HepG2 (cell line): ENCODE results near the gene HOXC10. TPM values are rescaled to one million over a fixed set of nuclear protein-coding genes. Genes with fewer than 3 reads are reported as not detected.

Experiments
- ATAC-seq: fragments of 200-7000 bp; cut with Tn5 transposase; 3 replicates; pipeline ENCODE4 v1.9.1; 2020; ENCODE audit warnings: mild to moderate bottlenecking, moderate library complexity
- BruUV-seq: library from RNA; stranded (reverse); fragments of 400-500 nt; replicated peaks from 2 replicates; lab custom pipeline; 2021; lab: Mats Ljungman, UMichigan
- CTCF ChIA-PET: fragments of 300-600 bp; formaldehyde crosslinking; extraction: SDS; loops from one replicate; lab custom pipeline; 2021; ENCODE audit warnings: low total read pairs, inconsistent platforms, low intra/inter-chr PET ratio; lab: Yijun Ruan, JAX
- POLR2A ChIA-PET: fragments of 350-600 bp; sonication (Branson Sonifier 250); formaldehyde crosslinking; loops from one replicate; lab custom pipeline; 2020; ENCODE audit warnings: antibody characterized with exemption, inconsistent platforms; lab: Yijun Ruan, JAX
- DNase-seq: peaks from one replicate; pipeline ENCODE4 v3.0.0-alpha.2; 2015; ENCODE audit warnings: low spot score
- FAIRE-seq: peaks from 3 replicates; lab custom pipeline; 2011; peaks lifted over from hg19 to GRCh38; lab: Jason Lieb, UNC
- H2AFZ ChIP-seq: one replicate; pipeline ENCODE4 v1.6.1; 2011; ENCODE audit warnings: low read length, inconsistent platforms
- H3K27ac ChIP-seq: fragments of 300-600 bp; 3 replicates; pipeline ENCODE4 v1.8.0; 2011; ENCODE audit warnings: mixed run types, mild to moderate bottlenecking, mixed read lengths, low read length, inconsistent platforms; ENCODE audit not compliant: insufficient read depth; ENCODE audit errors: extremely low read length
- H3K27me3 ChIP-seq, 2 experiments: fragments of 200-600 bp in 1 of 2; 2 replicates in 1 of 2; 3 replicates in 1 of 2; pipeline versions ENCODE4 v1.6.0 to v1.8.0; 2011; ENCODE audit warnings: low read length in 2 of 2, mild to moderate bottlenecking in 2 of 2, moderate library complexity in 2 of 2, inconsistent platforms in 1 of 2; ENCODE audit not compliant: insufficient read depth in 2 of 2, control insufficient read depth in 1 of 2
- H3K36me3 ChIP-seq, 2 experiments: fragments of 200-600 bp in 1 of 2; replicated peaks in 1 of 2; 2 replicates in 1 of 2; 3 replicates in 1 of 2; pipeline versions ENCODE4 v1.5.1 to v1.8.0; 2011; ENCODE audit warnings: low read length in 2 of 2, inconsistent platforms in 1 of 2; ENCODE audit not compliant: insufficient read depth in 2 of 2, control insufficient read depth in 1 of 2
- H3K4me1 ChIP-seq: 2 replicates; pipeline ENCODE4 v1.5.1; 2012; ENCODE audit warnings: low read length, inconsistent platforms; ENCODE audit not compliant: insufficient read depth
- H3K4me2 ChIP-seq: 2 replicates; pipeline ENCODE4 v1.6.0; 2011; ENCODE audit warnings: low read depth, low read length, inconsistent platforms
- H3K4me3 ChIP-seq, 3 experiments: fragments of 200-600 bp in 1 of 3; sonication (generic), shearing (Covaris generic) in 1 of 3; replicated peaks in 1 of 3; 2 replicates each; pipeline ENCODE4 v1.5.1; 2011 to 2016; ENCODE audit warnings: low read length in 3 of 3, inconsistent platforms in 2 of 3, low read depth in 2 of 3, mild to moderate bottlenecking in 2 of 3, control low read depth in 1 of 3, mixed read lengths in 1 of 3; ENCODE audit not compliant: insufficient read depth in 1 of 3
- H3K79me2 ChIP-seq: one replicate; pipeline ENCODE4 v1.6.1; 2011; ENCODE audit warnings: low read length, inconsistent platforms; ENCODE audit not compliant: insufficient read depth
- H3K9ac ChIP-seq: 2 replicates; pipeline ENCODE4 v1.6.0; 2011; ENCODE audit warnings: mild to moderate bottlenecking, low read depth, low read length, inconsistent platforms; ENCODE audit not compliant: insufficient read depth
- H3K9me3 ChIP-seq: 2 replicates; pipeline ENCODE4 v1.5.1; 2012; ENCODE audit warnings: mild to moderate bottlenecking, low read length
- H4K20me1 ChIP-seq: 2 replicates; pipeline ENCODE4 v1.6.0; 2011; ENCODE audit warnings: inconsistent platforms, mild to moderate bottlenecking, low read length, moderate library complexity; ENCODE audit not compliant: insufficient read depth
- FOSL1 ChIP-seq: sonication (generic); formaldehyde crosslinking; IDR thresholded peaks from 2 replicates; pipeline ENCODE4 v1.9.0; 2021; ENCODE audit warnings: missing genetic modification reagents, borderline replicate concordance
- FOXK1 ChIP-seq: sonication (generic); formaldehyde crosslinking; IDR thresholded peaks from 2 replicates; pipeline ENCODE4 v1.4.0; 2020; ENCODE audit warnings: low read depth, missing genetic modification reagents, borderline replicate concordance
- HDAC1 ChIP-seq: sonication (generic); formaldehyde crosslinking; IDR thresholded peaks from 2 replicates; pipeline ENCODE4 v1.5.1; 2020; ENCODE audit warnings: mild to moderate bottlenecking, missing genetic modification reagents
- JUNB ChIP-seq: sonication (generic); formaldehyde crosslinking; IDR thresholded peaks from 2 replicates; pipeline ENCODE4 v1.8.0; 2022; ENCODE audit warnings: missing genetic modification reagents, mild to moderate bottlenecking, borderline replicate concordance
- MBD4 ChIP-seq: IDR thresholded peaks from 2 replicates; pipeline ENCODE4 v1.6.1; 2012; ENCODE audit warnings: low read length, inconsistent platforms, borderline replicate concordance
- MEIS2 ChIP-seq: sonication (generic); formaldehyde crosslinking; IDR thresholded peaks from 2 replicates; pipeline ENCODE4 v1.9.0; 2021; ENCODE audit warnings: mild to moderate bottlenecking, missing genetic modification reagents
- NAIF1 ChIP-seq: sonication (generic); formaldehyde crosslinking; IDR thresholded peaks from 2 replicates; pipeline ENCODE4 v1.5.0; 2020; ENCODE audit warnings: mild to moderate bottlenecking, missing genetic modification reagents, borderline replicate concordance
- RFXANK ChIP-seq: IDR thresholded peaks from 2 replicates; pipeline ENCODE4 v1.6.1; 2016
- SKI ChIP-seq: fragments of 450-650 bp; IDR thresholded peaks from one replicate; pipeline ENCODE4 v1.6.1; 2018; ENCODE audit warnings: mild to moderate bottlenecking; ENCODE audit not compliant: partially characterized antibody
- SNRNP70 ChIP-seq: fragments of 200-400 bp; formaldehyde crosslinking; IDR thresholded peaks from 2 replicates; pipeline ENCODE4 v1.6.1; 2017; ENCODE audit warnings: mild to moderate bottlenecking, low read depth, low read length, moderate library complexity
- ZNF317 ChIP-seq: sonication (generic); formaldehyde crosslinking; IDR thresholded peaks from 2 replicates; pipeline ENCODE4 v1.5.0; 2020; ENCODE audit warnings: mild to moderate bottlenecking, missing genetic modification reagents
- ZNF460 ChIP-seq: sonication (generic); formaldehyde crosslinking; IDR thresholded peaks from 2 replicates; pipeline ENCODE4 v1.5.1; 2020; ENCODE audit warnings: missing genetic modification reagents, mild to moderate bottlenecking, borderline replicate concordance
- WGBS: methylation state at CpG from one replicate; pipeline ENCODE4 v1.1.6; 2017; ENCODE audit warnings: low lambda C conversion rate; 5-methylcytosine and 5-hydroxymethylcytosine counted together
- in situ Hi-C: cut with HindIII; loops from 2 replicates; pipeline ENCODE4 v1.10.0; 2017; ENCODE audit warnings: low pct_unique_long_range_greater_than_20kb; ENCODE audit not compliant: extremely low pct_ligation_motif_present
- intact Hi-C: fragments of 100-400 bp; cut with micrococcal nuclease; formaldehyde crosslinking; loops from one replicate; pipeline ENCODE4 v1.10.0; 2022; ENCODE audit not compliant: unreplicated experiment
- polyA plus RNA-seq, 8 experiments: library from polyadenylated mRNA; depleted of rRNA in 3 of 8; stranded (reverse) in 7 of 8; unstranded in 1 of 8; fragments of >200 nt; fragmentation: Illumina TruSeq in 4 of 8; extraction: Trizol in 4 of 8; gene quantifications; 2 replicates each; pipeline versions ENCODE4 v1.2.1 to v1.2.3, GENCODE V29; 2011 to 2016; ENCODE audit warnings: low read depth in 4 of 8, missing spikeins in 1 of 8, mixed read lengths in 1 of 8; ENCODE audit not compliant: insufficient read depth in 1 of 8
- total RNA-seq, 5 experiments: library from RNA; depleted of rRNA; stranded (reverse); fragments of >200 nt; fragmentation: Illumina TruSeq; extraction: Trizol; gene quantifications; 2 replicates each; pipeline ENCODE4 v1.2.3, GENCODE V29; 2016; ENCODE audit warnings: low read depth in 1 of 5
- TF ChIP-seq, protein P1 (sequence below): sonication (generic); formaldehyde crosslinking; IDR thresholded peaks from 2 replicates; pipeline ENCODE4 v1.4.0; 2020; ENCODE audit warnings: low read depth, missing genetic modification reagents

The HOXC10 gene
- total and polyA plus RNA-seq, 2 of the 13 experiments (the other 11 are each of a cell fraction or from before 2014, with no cell fraction given): not detected

DNA sequence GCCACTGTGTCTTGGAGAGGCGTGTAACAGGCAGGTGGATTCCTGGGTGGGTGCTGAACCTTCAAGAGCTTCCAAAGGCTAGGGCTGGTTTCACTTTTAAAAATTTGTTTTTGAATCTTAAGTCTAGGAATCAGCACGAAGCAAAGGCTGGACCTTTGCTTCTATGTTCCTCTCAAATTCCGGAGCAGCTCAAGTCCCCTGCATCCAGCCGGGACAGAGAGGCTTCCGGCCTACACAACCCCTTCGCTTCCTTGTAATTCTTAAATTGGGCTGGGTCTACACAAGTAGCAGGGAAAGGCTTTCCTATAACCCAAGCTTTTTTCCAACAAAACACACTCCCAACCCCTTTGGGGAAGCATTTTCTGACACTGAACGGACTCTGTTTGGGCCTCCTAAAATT, 21.9 kb upstream of the HOXC10 start:
- H3K27me3 ChIP-seq: peaks cover 17 to 96% of the 10 kb centered on the region in 2 experiments
- in situ Hi-C loops: no loop called here
- FAIRE-seq (no peak), DNase-seq (no peak), ATAC-seq (no peak)
- no peak overlapping the region for H3K4me3 ChIP-seq
- no peaks in the 10 kb centered on the region for H3K9me3 ChIP-seq
- WGBS: 68% methylated on average over 7 of the region's 7 CpGs
- no peak overlapping the region for H3K4me2 ChIP-seq
- 0 out of 2 replicates have a peak, but pooled peaks cover 2% of the 10 kb centered on the region for H4K20me1 ChIP-seq
- POLR2A ChIA-PET: no interaction called here
- CTCF ChIA-PET: no interaction called here
- no peak overlapping the region for H2AFZ ChIP-seq
- H3K27ac ChIP-seq: no peak overlapping the region
- no peaks in the 10 kb centered on the region for H3K79me2 ChIP-seq
- intact Hi-C loops: no loop called here
- H3K9ac ChIP-seq: no peak overlapping the region
- no peaks in the 10 kb centered on the region for H3K36me3 ChIP-seq
- H3K4me1 ChIP-seq: no peaks in the 10 kb centered on the region
- TF ChIP-seq RFXANK (no peak), ZNF460 (CRISPR knock-in tag) (no peak), MBD4 (no peak), SKI (no peak), FOSL1 (no peak), MEIS2 (CRISPR knock-in tag) (no peak), FOXK1 (CRISPR knock-in tag) (no peak), HDAC1 (CRISPR knock-in tag) (no peak), NAIF1 (CRISPR knock-in tag) (no peak), ZNF317 (CRISPR knock-in tag) (no peak), JUNB (CRISPR knock-in tag) (no peak), SNRNP70 (no peak)
- TF ChIP-seq, protein P1, sequence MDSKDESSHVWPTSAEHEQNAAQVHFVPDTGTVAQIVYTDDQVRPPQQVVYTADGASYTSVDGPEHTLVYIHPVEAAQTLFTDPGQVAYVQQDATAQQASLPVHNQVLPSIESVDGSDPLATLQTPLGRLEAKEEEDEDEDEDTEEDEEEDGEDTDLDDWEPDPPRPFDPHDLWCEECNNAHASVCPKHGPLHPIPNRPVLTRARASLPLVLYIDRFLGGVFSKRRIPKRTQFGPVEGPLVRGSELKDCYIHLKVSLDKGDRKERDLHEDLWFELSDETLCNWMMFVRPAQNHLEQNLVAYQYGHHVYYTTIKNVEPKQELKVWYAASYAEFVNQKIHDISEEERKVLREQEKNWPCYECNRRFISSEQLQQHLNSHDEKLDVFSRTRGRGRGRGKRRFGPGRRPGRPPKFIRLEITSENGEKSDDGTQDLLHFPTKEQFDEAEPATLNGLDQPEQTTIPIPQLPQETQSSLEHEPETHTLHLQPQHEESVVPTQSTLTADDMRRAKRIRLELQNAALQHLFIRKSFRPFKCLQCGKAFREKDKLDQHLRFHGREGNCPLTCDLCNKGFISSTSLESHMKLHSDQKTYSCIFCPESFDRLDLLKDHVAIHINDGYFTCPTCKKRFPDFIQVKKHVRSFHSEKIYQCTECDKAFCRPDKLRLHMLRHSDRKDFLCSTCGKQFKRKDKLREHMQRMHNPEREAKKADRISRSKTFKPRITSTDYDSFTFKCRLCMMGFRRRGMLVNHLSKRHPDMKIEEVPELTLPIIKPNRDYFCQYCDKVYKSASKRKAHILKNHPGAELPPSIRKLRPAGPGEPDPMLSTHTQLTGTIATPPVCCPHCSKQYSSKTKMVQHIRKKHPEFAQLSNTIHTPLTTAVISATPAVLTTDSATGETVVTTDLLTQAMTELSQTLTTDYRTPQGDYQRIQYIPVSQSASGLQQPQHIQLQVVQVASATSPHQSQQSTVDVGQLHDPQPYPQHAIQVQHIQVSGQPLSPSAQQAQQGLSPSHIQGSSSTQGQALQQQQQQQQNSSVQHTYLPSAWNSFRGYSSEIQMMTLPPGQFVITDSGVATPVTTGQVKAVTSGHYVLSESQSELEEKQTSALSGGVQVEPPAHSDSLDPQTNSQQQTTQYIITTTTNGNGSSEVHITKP: no peak
- BruUV-seq: no TSS peak
